Brain microvascular endothelial cell (primary cell): ENCODE data around the gene IRF9.

Experiments used
- DNase-seq: peaks from one replicate; pipeline ENCODE4 v3.0.0-alpha.2; 2020
- H3K27ac ChIP-seq: fragments of 250-450 bp; sonication (Bioruptor Pico); 2 replicates; pipeline ENCODE4 v1.5.1; 2020; ENCODE audit warnings: mild to moderate bottlenecking, moderate library complexity
- H3K27me3 ChIP-seq: fragments of 250-450 bp; sonication (Bioruptor Pico); replicated peaks from 2 replicates; pipeline ENCODE4 v1.5.1; 2020; ENCODE audit warnings: mild to moderate bottlenecking
- H3K36me3 ChIP-seq: fragments of 250-450 bp; sonication (Bioruptor Pico); replicated peaks from 2 replicates; pipeline ENCODE4 v1.5.1; 2020; ENCODE audit warnings: mild to moderate bottlenecking
- H3K4me3 ChIP-seq: 2 replicates; pipeline ENCODE4 v1.5.1; 2011; ENCODE audit warnings: low read depth, mild to moderate bottlenecking, control low read depth, low read length, moderate library complexity
- in situ Hi-C: cut with HindIII; loops from 2 replicates; pipeline ENCODE4 v1.10.0; 2017; ENCODE audit warnings: low sequenced_read_pairs, low pct_ligation_motif_present
- TF ChIP-seq, protein P1 (sequence below): IDR thresholded peaks from 2 replicates; pipeline ENCODE4 v1.5.1; 2011; ENCODE audit warnings: low read depth, mild to moderate bottlenecking, moderate library complexity, low read length, control low read depth, inconsistent platforms; ENCODE audit errors: missing control alignments

IRF9 gene

DNA sequence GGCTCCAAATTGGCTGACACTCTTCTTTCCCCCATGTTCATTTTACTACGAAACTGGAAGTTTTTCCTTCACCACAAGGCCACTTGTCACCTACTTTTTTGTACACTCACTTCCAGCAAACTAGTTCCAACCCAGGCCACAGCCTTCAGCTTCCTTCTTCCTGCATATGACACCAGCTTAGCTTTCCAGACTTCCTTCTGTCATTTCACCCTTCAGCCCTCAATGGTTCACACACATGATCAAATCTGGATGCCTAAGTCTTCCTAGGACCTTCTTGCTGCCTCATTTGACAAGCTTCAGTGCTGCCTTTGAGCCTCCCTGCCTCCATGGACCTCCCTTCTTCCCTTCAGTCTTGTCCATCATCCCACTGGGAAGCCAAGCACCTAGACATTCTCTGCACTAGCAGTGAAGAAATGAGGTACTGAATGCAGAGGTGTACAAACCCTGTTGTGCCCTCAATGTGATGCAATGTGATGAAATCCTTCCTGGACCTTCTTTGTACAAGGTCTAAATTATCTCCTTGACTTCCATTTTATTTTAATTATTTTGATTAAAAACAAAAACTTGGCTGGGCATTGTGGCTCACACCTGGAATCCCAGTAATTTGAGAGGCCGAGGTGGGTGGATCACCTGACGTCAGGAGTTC is 6.5 kb downstream of the IRF9 start:
- TF ChIP-seq, protein P1, sequence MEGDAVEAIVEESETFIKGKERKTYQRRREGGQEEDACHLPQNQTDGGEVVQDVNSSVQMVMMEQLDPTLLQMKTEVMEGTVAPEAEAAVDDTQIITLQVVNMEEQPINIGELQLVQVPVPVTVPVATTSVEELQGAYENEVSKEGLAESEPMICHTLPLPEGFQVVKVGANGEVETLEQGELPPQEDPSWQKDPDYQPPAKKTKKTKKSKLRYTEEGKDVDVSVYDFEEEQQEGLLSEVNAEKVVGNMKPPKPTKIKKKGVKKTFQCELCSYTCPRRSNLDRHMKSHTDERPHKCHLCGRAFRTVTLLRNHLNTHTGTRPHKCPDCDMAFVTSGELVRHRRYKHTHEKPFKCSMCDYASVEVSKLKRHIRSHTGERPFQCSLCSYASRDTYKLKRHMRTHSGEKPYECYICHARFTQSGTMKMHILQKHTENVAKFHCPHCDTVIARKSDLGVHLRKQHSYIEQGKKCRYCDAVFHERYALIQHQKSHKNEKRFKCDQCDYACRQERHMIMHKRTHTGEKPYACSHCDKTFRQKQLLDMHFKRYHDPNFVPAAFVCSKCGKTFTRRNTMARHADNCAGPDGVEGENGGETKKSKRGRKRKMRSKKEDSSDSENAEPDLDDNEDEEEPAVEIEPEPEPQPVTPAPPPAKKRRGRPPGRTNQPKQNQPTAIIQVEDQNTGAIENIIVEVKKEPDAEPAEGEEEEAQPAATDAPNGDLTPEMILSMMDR: no peak
- H3K27ac ChIP-seq: no peak overlapping the region
- H3K27me3 ChIP-seq: no peaks in the 10 kb centered on the region
- DNase-seq: no peak
- H3K36me3 ChIP-seq: peaks cover 51% of the 10 kb centered on the region
- no peak overlapping the region for H3K4me3 ChIP-seq
- in situ Hi-C loops: no loop called here

DNA sequence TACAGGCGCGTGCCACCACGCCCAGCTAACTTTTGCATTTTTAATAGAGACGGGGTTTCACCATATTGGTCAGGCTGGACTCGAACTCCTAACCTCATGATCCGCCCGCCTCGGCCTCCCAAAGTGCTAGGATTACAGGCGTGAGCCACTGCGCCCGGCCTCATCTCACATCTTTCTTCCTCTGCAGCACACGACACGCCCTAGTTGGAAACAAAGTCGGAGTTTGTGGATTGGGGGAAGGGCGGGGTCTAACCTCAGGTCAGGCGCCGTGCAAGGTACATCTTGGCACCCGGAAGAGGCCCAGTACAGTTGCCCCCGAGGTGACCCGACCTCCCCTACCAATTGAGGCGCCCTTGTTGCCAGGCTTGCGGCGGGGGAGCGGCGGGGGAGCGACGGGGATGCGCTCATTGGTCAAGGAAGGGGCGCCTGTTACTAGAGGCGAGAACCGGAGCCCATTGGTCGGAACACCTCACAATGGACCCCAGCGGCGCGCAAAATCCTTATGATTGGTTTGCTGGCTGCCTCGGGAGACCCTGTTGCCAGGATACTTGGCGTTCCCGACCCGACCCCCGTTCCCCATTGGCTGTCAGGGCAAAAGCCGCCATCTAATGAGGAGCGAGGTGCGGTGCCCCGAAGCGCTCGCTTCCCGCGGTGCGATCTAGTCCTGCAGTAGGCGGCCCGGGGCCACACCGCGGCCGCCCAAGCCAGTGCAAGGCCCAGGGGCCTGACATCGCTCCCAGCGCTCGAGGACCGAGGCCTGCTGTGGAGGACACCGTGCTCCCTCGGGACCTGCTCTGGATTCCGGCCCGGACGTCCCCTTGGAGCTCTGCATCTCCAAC is 10.6 kb downstream of the IRF9 start, which contains the start of gene REC8:
Gene REC8 (plus strand): TSS at position 659 of the 839 bp plus-strand sequence. CDS start 473 bp downstream, outside the sequence.
- peak; percentile 71 for DNase-seq
- no peak within 1 kb of the TSS for H3K27ac ChIP-seq
- TF ChIP-seq, protein P1: no peak
- no peaks in the 10 kb centered on the region for H3K27me3 ChIP-seq
- peak within 1 kb of the TSS; percentile 64 for H3K4me3 ChIP-seq
- H3K36me3 ChIP-seq: peaks cover 16% of the 10 kb centered on the region
- in situ Hi-C loops: no loop called here

DNA sequence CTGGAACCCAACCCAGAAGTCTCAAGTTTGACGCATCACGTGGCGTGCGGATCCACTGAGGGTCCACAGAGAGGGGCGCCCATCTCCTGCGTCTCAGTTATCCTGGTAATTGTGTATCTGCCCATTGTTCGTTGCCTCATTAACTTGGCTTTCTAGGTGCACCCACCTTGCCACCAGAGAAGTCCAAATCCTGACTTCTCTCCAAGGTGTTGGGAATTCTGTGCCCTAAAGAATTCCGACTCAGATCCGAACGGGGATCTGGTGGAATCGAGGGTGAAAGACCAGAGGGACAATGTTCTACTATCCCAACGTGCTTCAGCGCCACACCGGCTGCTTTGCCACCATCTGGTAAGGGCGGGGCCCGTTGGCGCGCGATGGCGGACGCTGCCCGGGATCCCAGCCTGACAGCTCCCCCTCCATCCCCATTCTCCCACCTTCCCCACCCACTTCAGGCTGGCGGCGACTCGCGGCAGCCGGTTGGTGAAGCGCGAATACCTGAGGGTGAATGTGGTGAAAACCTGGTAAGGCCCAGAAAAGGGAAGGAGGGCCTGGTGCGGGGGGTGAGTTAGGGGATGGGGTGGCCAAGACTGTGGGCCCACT is 11.3 kb downstream of the IRF9 start:
- no peaks in the 10 kb centered on the region for H3K27me3 ChIP-seq
- in situ Hi-C loops: no loop called here
- H3K27ac ChIP-seq: no peak overlapping the region
- H3K36me3 ChIP-seq: peaks cover 16% of the 10 kb centered on the region
- H3K4me3 ChIP-seq: peak overlapping the region; percentile 64
- DNase-seq: no peak
- TF ChIP-seq, protein P1: no peak

DNA sequence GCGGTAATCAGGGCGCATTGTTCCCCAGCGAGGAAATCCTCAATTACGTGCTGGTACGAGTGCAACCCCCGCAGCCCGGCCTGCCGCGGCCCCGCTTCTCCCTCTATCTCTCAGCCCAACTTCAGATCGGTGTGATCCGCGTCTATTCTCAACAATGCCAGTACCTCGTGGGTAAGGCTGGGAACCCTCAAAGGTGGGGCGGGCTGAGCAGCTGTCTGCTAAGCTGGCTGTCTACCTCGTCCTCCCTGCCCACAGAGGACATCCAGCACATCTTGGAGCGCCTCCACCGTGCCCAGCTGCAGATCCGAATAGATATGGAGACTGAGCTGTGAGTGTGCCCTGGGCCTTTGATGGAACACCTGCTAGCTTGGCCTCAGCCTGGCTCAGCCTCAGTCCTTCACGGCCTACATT is 11.8 kb downstream of the IRF9 start:
- Histone ChIP-seq H3K27ac (no peak overlapping the region), H3K36me3 (peaks cover 14% of the 10 kb centered on the region), H3K27me3 (no peaks in the 10 kb centered on the region), H3K4me3 (peak overlapping the region; percentile 64)
- in situ Hi-C loops: no loop called here
- TF ChIP-seq, protein P1: no peak
- DNase-seq: no peak

DNA sequence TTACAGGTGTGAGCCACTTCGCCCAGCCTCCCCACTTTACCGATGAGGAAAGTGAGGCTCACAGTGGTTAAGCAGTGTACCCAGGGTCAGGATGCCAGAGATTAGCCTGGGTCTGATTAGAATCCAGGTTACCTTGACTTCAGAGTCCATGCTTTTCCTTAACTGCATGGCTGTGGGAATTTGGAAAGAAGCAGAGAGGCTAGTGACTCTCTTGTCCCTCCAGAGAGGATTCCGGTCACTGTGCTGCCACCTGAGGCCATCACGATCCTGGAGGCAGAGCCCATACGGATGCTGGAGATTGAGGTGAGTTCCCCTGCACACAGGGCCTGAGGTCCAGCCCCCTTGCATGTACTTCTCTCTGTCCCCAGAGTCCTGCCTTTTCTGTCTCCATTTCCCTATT is 15.5 kb downstream of the IRF9 start:
- peaks cover 43% of the 10 kb centered on the region for H3K36me3 ChIP-seq
- TF ChIP-seq, protein P1: no peak
- in situ Hi-C loops: no loop called here

More for the DNA sequence above, 15.5 kb downstream of the IRF9 start:
- no peaks in the 10 kb centered on the region for H3K27me3 ChIP-seq
- no peak for DNase-seq
- no peak overlapping the region for H3K4me3 ChIP-seq
- H3K27ac ChIP-seq: no peak overlapping the region
